Measurements from ENCODE around the gene SLIT1.

SLIT1 gene

GRCh38 chr10:97062046-97062445 is 123.7 kb downstream of the SLIT1 start:
- no peak for TF ChIP-seq USF1 (IDR thresholded peaks at IDR 0.05)
- no peak for TF ChIP-seq EP300 (IDR thresholded peaks at IDR 0.05; ENCODE audit: borderline replicate concordance)
- no peak for TF ChIP-seq TCF12 (IDR thresholded peaks at IDR 0.05; ENCODE audit: low read depth)
- no peak for TF ChIP-seq REST (IDR thresholded peaks at IDR 0.05; ENCODE audit: low read depth)
- no peak for TF ChIP-seq MAX (IDR thresholded peaks at IDR 0.05)
- no peak for TF ChIP-seq CREB1 (IDR thresholded peaks at IDR 0.05; ENCODE audit: low read depth)
- no peak for TF ChIP-seq CEBPB (IDR thresholded peaks at IDR 0.05)
- TF ChIP-seq ZBTB7A (IDR thresholded peaks at IDR 0.05; ENCODE audit: low read depth): no peak
- TF ChIP-seq NFIC (IDR thresholded peaks at IDR 0.05): no peak
- TF ChIP-seq TEAD4 (IDR thresholded peaks at IDR 0.05): no peak
- no peak for TF ChIP-seq TAF1 (IDR thresholded peaks at IDR 0.05; ENCODE audit: low read depth)
- TF ChIP-seq YY1 (IDR thresholded peaks at IDR 0.05; ENCODE audit: low read depth): no peak
- no peak for TF ChIP-seq RAD21 (IDR thresholded peaks at IDR 0.05; ENCODE audit: low read depth)

- TF ChIP-seq TCF12 (IDR thresholded peaks at IDR 0.05; ENCODE audit: low read depth) (no peak), MAX (IDR thresholded peaks at IDR 0.05) (no peak), EGR1 (IDR thresholded peaks at IDR 0.05) (no peak), NFIC (IDR thresholded peaks at IDR 0.05) (no peak), RAD21 (IDR thresholded peaks at IDR 0.05; ENCODE audit: low read depth) (no peak), EP300 (IDR thresholded peaks at IDR 0.05; ENCODE audit: borderline replicate concordance) (no peak)
Measured at GRCh38 chr10:97061423-97061822, 124.3 kb downstream of the SLIT1 start.

GRCh38 chr10:97060441-97061084 is 125.2 kb downstream of the SLIT1 start:
- no peak for TF ChIP-seq CREB1 (IDR thresholded peaks at IDR 0.05; ENCODE audit: low read depth)
- TF ChIP-seq YY1 (IDR thresholded peaks at IDR 0.05; ENCODE audit: low read depth): no peak
- no peak for TF ChIP-seq ZBTB7A (IDR thresholded peaks at IDR 0.05; ENCODE audit: low read depth)
- no peak for TF ChIP-seq TAF1 (IDR thresholded peaks at IDR 0.05; ENCODE audit: low read depth)
- TF ChIP-seq EGR1 (IDR thresholded peaks at IDR 0.05): no peak
- no peak for TF ChIP-seq RAD21 (IDR thresholded peaks at IDR 0.05; ENCODE audit: low read depth)
- no peak for TF ChIP-seq USF1 (IDR thresholded peaks at IDR 0.05)
- no peak for TF ChIP-seq TEAD4 (IDR thresholded peaks at IDR 0.05)

GRCh38 chr10:97059872-97060205 is 125.9 kb downstream of the SLIT1 start:
- TF ChIP-seq EGR1 (IDR thresholded peaks at IDR 0.05) (no peak), CREB1 (IDR thresholded peaks at IDR 0.05; ENCODE audit: low read depth) (no peak), RAD21 (IDR thresholded peaks at IDR 0.05; ENCODE audit: low read depth) (no peak), REST (IDR thresholded peaks at IDR 0.05; ENCODE audit: low read depth) (no peak), TEAD4 (IDR thresholded peaks at IDR 0.05) (no peak), NFIC (IDR thresholded peaks at IDR 0.05) (no peak), EP300 (IDR thresholded peaks at IDR 0.05; ENCODE audit: borderline replicate concordance) (no peak), YY1 (IDR thresholded peaks at IDR 0.05; ENCODE audit: low read depth) (no peak), CEBPB (IDR thresholded peaks at IDR 0.05) (no peak), USF1 (IDR thresholded peaks at IDR 0.05) (no peak), TCF12 (IDR thresholded peaks at IDR 0.05; ENCODE audit: low read depth) (no peak), TAF1 (IDR thresholded peaks at IDR 0.05; ENCODE audit: low read depth) (no peak), ZBTB7A (IDR thresholded peaks at IDR 0.05; ENCODE audit: low read depth) (no peak), MAX (IDR thresholded peaks at IDR 0.05) (no peak), FOXM1 (IDR thresholded peaks at IDR 0.05; ENCODE audit: borderline replicate concordance, low read depth) (no peak)

- no peak for TF ChIP-seq ZBTB7A (IDR thresholded peaks at IDR 0.05; ENCODE audit: low read depth)
- TF ChIP-seq YY1 (IDR thresholded peaks at IDR 0.05; ENCODE audit: low read depth): no peak
- TF ChIP-seq TEAD4 (IDR thresholded peaks at IDR 0.05): no peak
- no peak for TF ChIP-seq REST (IDR thresholded peaks at IDR 0.05; ENCODE audit: low read depth)
- TF ChIP-seq RAD21 (IDR thresholded peaks at IDR 0.05; ENCODE audit: low read depth): no peak
Measured at GRCh38 chr10:97059006-97059871, 126.5 kb downstream of the SLIT1 start.
